ENCODE results near the gene TC2N.

DNA sequence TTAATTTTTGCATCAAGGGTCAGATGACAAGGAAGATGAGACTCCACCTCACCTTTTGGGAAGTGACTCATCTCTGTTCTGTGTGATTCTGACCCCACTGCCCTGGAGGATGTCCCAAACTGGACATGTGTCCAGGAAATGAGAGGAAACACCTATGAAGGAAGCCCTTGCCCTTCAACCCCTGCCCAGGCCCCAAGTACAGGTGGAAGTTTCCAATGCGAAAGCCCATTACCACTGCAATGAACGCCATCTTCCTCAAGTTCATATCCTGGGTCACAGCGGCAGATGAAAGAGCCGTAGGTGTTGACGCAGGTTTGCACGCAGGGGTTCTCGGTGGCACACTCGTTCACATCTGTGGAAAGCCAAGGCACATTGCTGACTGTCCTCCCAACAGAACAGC, 19.6 kb upstream of the TC2N start:
- TF ChIP-seq, protein P1, sequence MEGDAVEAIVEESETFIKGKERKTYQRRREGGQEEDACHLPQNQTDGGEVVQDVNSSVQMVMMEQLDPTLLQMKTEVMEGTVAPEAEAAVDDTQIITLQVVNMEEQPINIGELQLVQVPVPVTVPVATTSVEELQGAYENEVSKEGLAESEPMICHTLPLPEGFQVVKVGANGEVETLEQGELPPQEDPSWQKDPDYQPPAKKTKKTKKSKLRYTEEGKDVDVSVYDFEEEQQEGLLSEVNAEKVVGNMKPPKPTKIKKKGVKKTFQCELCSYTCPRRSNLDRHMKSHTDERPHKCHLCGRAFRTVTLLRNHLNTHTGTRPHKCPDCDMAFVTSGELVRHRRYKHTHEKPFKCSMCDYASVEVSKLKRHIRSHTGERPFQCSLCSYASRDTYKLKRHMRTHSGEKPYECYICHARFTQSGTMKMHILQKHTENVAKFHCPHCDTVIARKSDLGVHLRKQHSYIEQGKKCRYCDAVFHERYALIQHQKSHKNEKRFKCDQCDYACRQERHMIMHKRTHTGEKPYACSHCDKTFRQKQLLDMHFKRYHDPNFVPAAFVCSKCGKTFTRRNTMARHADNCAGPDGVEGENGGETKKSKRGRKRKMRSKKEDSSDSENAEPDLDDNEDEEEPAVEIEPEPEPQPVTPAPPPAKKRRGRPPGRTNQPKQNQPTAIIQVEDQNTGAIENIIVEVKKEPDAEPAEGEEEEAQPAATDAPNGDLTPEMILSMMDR (IDR thresholded peaks at IDR 0.05), result no peak
- TF ChIP-seq POLR2A (IDR thresholded peaks at IDR 0.05) (no peak), EP300 (IDR thresholded peaks at IDR 0.05) (no peak), POLR2AphosphoS5 (IDR thresholded peaks at IDR 0.05) (no peak)
